Neural progenitor cell (in vitro differentiated cells): Measurements from ENCODE around the gene PHLPP1.

Experiments
- EZH2 ChIP-seq: fragments of 200-600 bp; sonication (generic); IDR thresholded peaks from 2 replicates; pipeline ENCODE4 v1.6.1; 2017; ENCODE audit warnings: antibody characterized with exemption, mild to moderate bottlenecking, moderate library complexity
- EZH2phosphoT487 ChIP-seq: fragments of 200-600 bp; sonication (generic); IDR thresholded peaks from 2 replicates; pipeline ENCODE4 v1.6.1; 2017; ENCODE audit warnings: antibody characterized with exemption
- TF ChIP-seq, protein P1 (sequence below): fragments of 200-600 bp; sonication (generic); IDR thresholded peaks from 2 replicates; pipeline ENCODE4 v1.5.1; 2017; ENCODE audit warnings: antibody characterized with exemption, mild to moderate bottlenecking

- TF ChIP-seq, protein P1, sequence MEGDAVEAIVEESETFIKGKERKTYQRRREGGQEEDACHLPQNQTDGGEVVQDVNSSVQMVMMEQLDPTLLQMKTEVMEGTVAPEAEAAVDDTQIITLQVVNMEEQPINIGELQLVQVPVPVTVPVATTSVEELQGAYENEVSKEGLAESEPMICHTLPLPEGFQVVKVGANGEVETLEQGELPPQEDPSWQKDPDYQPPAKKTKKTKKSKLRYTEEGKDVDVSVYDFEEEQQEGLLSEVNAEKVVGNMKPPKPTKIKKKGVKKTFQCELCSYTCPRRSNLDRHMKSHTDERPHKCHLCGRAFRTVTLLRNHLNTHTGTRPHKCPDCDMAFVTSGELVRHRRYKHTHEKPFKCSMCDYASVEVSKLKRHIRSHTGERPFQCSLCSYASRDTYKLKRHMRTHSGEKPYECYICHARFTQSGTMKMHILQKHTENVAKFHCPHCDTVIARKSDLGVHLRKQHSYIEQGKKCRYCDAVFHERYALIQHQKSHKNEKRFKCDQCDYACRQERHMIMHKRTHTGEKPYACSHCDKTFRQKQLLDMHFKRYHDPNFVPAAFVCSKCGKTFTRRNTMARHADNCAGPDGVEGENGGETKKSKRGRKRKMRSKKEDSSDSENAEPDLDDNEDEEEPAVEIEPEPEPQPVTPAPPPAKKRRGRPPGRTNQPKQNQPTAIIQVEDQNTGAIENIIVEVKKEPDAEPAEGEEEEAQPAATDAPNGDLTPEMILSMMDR: no peak
- TF ChIP-seq EZH2: no peak
- no peak for TF ChIP-seq EZH2phosphoT487
These were observed 29.9 kb downstream of the PHLPP1 start for GRCh38 chr18:62745089-62745751.
